Measurements from ENCODE around the gene FAM168A.

FAM168A gene

DNA sequence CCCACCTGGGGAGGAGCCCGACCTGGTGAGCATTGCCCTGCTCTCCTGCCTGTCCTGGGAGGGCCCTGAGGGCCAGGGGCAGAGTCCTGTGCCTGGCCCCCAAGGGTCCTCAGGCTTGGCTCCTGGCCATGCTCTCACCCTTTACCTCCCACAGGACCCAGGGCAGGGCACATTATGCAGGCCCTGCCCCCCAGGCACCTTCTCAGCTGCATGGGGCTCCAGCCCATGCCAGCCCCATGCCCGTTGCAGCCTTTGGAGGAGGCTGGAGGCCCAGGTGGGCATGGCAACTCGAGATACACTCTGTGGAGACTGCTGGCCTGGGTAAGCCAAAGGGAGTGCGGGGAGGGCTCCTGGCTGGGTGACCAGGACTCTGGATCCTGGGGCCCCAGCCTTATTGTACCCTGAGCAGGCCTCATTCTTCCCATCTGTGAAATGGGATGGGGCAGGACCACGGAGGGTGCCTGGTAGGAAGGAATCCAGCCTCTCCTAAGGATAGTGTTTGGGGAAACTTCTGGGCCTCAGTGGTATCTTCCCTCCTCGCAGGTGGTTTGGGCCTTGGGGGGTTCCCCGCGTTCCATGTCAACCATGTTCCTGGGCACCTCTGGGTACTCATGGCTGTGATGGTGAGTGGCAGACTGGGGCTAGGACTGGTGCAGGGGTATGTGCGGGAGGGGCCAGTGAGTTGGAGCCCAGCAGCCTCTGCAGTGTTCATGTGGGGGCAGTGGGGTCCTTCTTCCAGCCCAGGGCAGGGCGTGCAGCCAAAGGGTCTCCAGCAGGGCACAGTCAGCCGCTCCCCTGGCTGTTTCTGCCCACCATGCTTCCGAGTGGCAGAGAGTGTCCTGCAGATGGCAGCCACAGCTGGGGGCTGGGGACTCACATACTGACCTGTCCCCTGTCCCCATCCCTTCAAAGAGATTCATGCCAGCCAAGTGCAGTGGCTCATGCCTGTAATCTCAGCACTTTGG is 207.0 kb downstream of the FAM168A start:
- no peak overlapping the region for H3K4me3 ChIP-seq (ENCODE audit: low read length)
- TF ChIP-seq CTCF (conservative IDR thresholded peaks at IDR 0.05; ENCODE audit: low read length) = no peak
- no peak for DNase-seq (ENCODE audit: low read depth)

- H3K4me3 ChIP-seq (ENCODE audit: low read length) = no peak overlapping the region
- no peak for TF ChIP-seq CTCF (conservative IDR thresholded peaks at IDR 0.05; ENCODE audit: low read length)
- DNase-seq (ENCODE audit: low read depth) = no peak
These were observed 208.0 kb downstream of the FAM168A start for GRCh38 chr11:73389916-73390315.

DNA sequence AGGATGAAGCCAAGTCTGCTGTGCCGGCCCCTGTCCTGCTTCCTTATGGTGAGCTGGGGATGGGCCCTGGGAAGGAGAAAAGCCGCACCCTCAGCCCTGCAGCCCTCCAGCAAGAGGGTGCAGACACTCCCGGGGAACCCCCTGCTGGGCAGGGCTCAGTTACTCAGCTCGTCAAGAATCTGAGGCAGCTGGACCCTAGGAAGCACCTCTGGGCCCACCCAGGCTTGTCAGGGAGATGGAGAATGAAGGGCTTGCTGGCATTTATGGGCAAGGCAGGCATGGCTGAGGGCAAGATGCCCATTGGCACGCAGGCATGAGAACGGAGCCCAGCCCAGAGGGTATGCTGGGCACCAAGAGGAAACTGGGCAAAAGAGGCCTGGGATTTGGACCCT is 208.8 kb downstream of the FAM168A start:
- DNase-seq (ENCODE audit: low read depth) = no peak
- no peak overlapping the region for H3K4me3 ChIP-seq (ENCODE audit: low read length)
- TF ChIP-seq CTCF (conservative IDR thresholded peaks at IDR 0.05; ENCODE audit: low read length) = no peak

DNA sequence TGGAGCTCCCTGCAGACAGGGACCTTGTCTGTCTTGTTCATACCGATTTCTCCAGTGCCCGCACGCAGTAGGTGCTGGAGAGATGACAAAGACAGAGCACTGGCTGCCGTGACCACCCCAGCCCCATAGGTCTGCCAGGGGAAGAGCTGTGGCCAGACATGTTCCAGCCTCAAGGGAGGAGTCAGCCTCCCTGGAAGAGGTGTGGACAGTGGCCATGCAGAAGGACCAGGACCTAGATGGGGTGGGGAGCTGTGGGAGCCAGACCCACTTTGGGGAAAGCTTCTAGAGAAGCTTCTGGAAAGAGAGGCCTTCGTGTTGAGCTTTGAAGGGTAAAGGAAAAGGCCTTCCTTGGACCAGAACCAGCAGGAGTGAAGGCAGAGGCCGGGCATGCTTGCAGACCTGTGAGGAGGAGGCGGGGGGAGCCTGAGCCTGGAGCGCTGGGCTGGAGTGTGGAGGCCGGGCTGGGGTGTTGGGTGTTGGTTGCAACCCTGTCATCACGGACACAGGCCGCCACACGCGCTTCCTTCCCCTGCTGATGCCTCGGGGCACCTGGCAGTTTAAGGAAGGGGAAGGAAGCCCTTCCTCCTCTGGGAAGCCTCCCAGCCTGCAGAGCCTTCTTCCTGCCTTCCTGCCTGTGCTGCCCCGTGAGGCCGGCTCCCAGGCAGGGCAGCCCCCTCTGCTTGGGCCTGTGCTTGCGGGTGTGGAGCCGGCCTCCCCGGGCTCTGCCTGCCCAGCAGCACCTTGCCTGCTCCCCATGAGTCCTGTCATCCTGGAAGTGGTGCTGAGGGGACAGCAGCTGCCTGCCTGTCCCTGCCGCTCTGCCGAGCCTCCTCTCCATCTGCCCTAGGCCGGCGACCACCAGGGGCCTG is 209.4 kb downstream of the FAM168A start:
- H3K4me3 ChIP-seq (ENCODE audit: low read length) = no peak overlapping the region
- TF ChIP-seq CTCF (conservative IDR thresholded peaks at IDR 0.05; ENCODE audit: low read length) = no peak
- no peak for DNase-seq (ENCODE audit: low read depth)

GRCh38 chr11:73387594-73388264 is 210.2 kb downstream of the FAM168A start:
- H3K4me3 ChIP-seq (ENCODE audit: low read length) = no peak overlapping the region
- DNase-seq (ENCODE audit: low read depth) = no peak
- no peak for TF ChIP-seq CTCF (conservative IDR thresholded peaks at IDR 0.05; ENCODE audit: low read length)

- TF ChIP-seq CTCF (conservative IDR thresholded peaks at IDR 0.05; ENCODE audit: low read length) = no peak
- no peak for DNase-seq (ENCODE audit: low read depth)
- no peak overlapping the region for H3K4me3 ChIP-seq (ENCODE audit: low read length)
These were observed 211.4 kb downstream of the FAM168A start for GRCh38 chr11:73386546-73386945.

All from AG10803 (cell line).